Adipose tissue (tissue), 3 donors: ENCODE measurements around the gene CHN2. TPM values are rescaled to one million over a fixed set of nuclear protein-coding genes. Genes with fewer than 3 reads are reported as not detected.
"Not testable (repeated sequence)": the region's sequence is repeated elsewhere in the genome, so short reads cannot be mapped to it uniquely, and the experiment has no call there.

Source experiments
- H3K27ac ChIP-seq: one replicate; pipeline ENCODE4 v1.5.1; 2013; ENCODE audit warnings: low read depth, low read length
- WGBS, 3 donors: extraction: QIAGEN DNeasy Blood & Tissue Kit; methylation state at CpG; one replicate each; pipeline ENCODE4 v1.1.7; 2013; 5-methylcytosine and 5-hydroxymethylcytosine counted together
- polyA plus RNA-seq, 3 donors: library from polyadenylated mRNA; stranded (reverse); fragments of 200-250 nt; gene quantifications; one replicate each; pipeline ENCODE4 v1.2.3, GENCODE V29; 2013
- donor health status: healthy with polysubstance abuse.
- donor health status: Bipolar disorder and iron deficiency.
- donor health status: healthy.

The CHN2 gene
- polyA plus RNA-seq, 3 donors, result 1.7 to 8.9 (median 7.8) TPM

GRCh38 chr7:29247224-29247962 is 52.8 kb downstream of the CHN2 start:
- no peak overlapping the region for H3K27ac ChIP-seq
- WGBS, 3 donors, result 41 to 77% (median 71%) methylated on average over 6 of the region's 6 CpGs

- 88 to 99% (median 92%) methylated on average over 3 of the region's 3 CpGs for WGBS, 3 donors
- no peak overlapping the region for H3K27ac ChIP-seq
Measured at GRCh38 chr7:29247963-29248236, 53.3 kb downstream of the CHN2 start.

- 62 to 88% (median 86%) methylated on average over 8 of the region's 8 CpGs for WGBS, 3 donors
- no peak overlapping the region for H3K27ac ChIP-seq
Measured at GRCh38 chr7:29248713-29249382, 54.3 kb downstream of the CHN2 start.

GRCh38 chr7:29249383-29249750 is 54.8 kb downstream of the CHN2 start:
- no peak overlapping the region for H3K27ac ChIP-seq
- WGBS, 3 donors, result 88 to 92% (median 92%) methylated on average over 7 of the region's 7 CpGs

- WGBS, 3 donors, result 80 to 93% (median 92%) methylated on average over 1 of the region's 1 CpG
- no peak overlapping the region for H3K27ac ChIP-seq
Measured at GRCh38 chr7:29249860-29250259, 55.3 kb downstream of the CHN2 start.

- WGBS, 3 donors, result 93 to 96% (median 94%) methylated on average over 1 of the region's 1 CpG
- no peak overlapping the region for H3K27ac ChIP-seq
Measured at GRCh38 chr7:29253225-29253624, 58.6 kb downstream of the CHN2 start.

GRCh38 chr7:29254591-29254990 is 60.0 kb downstream of the CHN2 start:
- 87 to 93% (median 90%) methylated on average over 6 of the region's 6 CpGs for WGBS, 3 donors
- H3K27ac ChIP-seq, result no peak overlapping the region

- no peak overlapping the region for H3K27ac ChIP-seq
- WGBS, 3 donors, result 60 to 85% (median 68%) methylated on average over 6 of the region's 6 CpGs
Measured at GRCh38 chr7:29255199-29255878, 60.8 kb downstream of the CHN2 start.

GRCh38 chr7:29255906-29256692 is 61.5 kb downstream of the CHN2 start:
- H3K27ac ChIP-seq, result no peak overlapping the region
- WGBS, 3 donors, result 12 to 64% (median 41%) methylated on average over 5 of the region's 5 CpGs

GRCh38 chr7:29256693-29257002 is 62.1 kb downstream of the CHN2 start:
- no peak overlapping the region for H3K27ac ChIP-seq
- 79 to 94% (median 93%) methylated on average over 5 of the region's 5 CpGs for WGBS, 3 donors

GRCh38 chr7:29258951-29259350 is 64.4 kb downstream of the CHN2 start:
- no peak overlapping the region for H3K27ac ChIP-seq
- WGBS, 3 donors, result 88 to 95% (median 93%) methylated on average over 3 of the region's 3 CpGs

- no peak overlapping the region for H3K27ac ChIP-seq
- WGBS, 3 donors, result 94 to 97% (median 94%) methylated on average over 2 of the region's 2 CpGs
Measured at GRCh38 chr7:29262191-29262917, 67.8 kb downstream of the CHN2 start.

GRCh38 chr7:29263601-29264207 is 69.1 kb downstream of the CHN2 start:
- H3K27ac ChIP-seq, result not testable (repeated sequence)
- WGBS, 3 donors, result 96 to 97% (median 97%) methylated on average over 22 to 44 of the region's 44 CpGs

GRCh38 chr7:29265208-29265923 is 70.8 kb downstream of the CHN2 start:
- 56 to 75% (median 64%) methylated on average over 6 of the region's 6 CpGs for WGBS, 3 donors
- no peak overlapping the region for H3K27ac ChIP-seq

- no peak overlapping the region for H3K27ac ChIP-seq
- WGBS, 3 donors, result 40 to 85% (median 72%) methylated on average over 1 of the region's 1 CpG
Measured at GRCh38 chr7:29269935-29270334, 75.4 kb downstream of the CHN2 start.

GRCh38 chr7:29270594-29271318 is 76.2 kb downstream of the CHN2 start:
- WGBS, 3 donors, result 19 to 40% (median 40%) methylated on average over 4 of the region's 4 CpGs
- no peak overlapping the region for H3K27ac ChIP-seq

- WGBS, 3 donors, result 18 to 34% (median 31%) methylated on average over 4 of the region's 4 CpGs
- H3K27ac ChIP-seq, result no peak overlapping the region
Measured at GRCh38 chr7:29271319-29271658, 76.7 kb downstream of the CHN2 start.
